GM19452 (cell line): ENCODE measurements around the gene BASP1.
A peak's percentile ranks its signal among the peaks of the same experiment; 100 is the strongest.
"Not testable (repeated sequence)": the region's sequence is repeated elsewhere in the genome, so short reads cannot be mapped to it uniquely, and the experiment has no call there.

Experiments used
- ATAC-seq: cut with Tn5 transposase; IDR thresholded peaks from one replicate; pipeline ENCODE4 v1.9.1; 2021; ENCODE audit not compliant: unreplicated experiment

Gene BASP1

DNA sequence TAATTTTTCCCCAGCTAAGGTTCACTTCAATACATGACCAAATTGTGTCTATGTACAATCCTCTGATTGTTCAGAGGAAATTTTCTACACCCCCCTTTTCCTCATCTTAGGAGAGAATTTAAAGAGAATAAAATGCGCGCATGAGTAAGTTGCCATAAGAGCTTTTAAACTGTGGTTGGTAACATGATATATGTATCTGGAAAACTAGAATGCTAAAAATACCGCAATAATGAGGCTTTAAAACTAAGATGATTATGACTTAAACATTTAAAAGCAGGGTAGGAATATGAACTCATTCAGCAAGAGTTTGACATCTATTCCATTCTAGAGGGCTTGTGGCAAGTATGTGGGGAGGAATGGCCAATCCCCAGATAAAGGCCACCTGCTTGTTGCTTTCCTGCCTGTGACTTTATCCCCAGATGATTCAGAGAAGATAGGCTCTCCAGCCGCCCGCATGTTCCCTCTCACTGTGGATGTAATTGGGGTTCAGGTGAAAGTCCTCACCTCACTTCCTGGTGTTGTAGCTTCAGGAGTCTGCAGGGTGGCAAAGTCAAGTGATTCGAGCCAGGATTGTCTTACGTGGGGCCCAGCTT is 26.5 kb upstream of the BASP1 start:
- no peak for ATAC-seq

DNA sequence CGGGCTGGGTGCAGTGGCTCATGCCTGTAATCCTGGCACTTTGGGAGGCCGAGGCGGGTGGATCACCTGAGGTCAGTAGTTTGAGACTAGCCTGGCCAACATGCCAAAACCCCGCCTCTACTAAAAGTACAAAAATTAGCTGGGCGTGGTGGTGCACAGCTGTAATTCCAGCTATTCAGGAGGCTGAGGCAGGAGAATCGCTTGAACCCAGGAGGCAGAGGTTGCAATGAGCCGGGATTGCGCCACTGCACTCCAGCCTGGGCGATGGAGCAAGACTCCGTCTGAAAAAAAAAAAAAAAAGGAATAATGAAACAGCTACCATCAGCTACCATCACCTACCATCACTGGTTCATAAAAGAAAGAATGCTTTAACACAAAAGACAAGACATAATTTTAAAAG is 25.9 kb upstream of the BASP1 start:
- not testable (repeated sequence) for ATAC-seq

DNA sequence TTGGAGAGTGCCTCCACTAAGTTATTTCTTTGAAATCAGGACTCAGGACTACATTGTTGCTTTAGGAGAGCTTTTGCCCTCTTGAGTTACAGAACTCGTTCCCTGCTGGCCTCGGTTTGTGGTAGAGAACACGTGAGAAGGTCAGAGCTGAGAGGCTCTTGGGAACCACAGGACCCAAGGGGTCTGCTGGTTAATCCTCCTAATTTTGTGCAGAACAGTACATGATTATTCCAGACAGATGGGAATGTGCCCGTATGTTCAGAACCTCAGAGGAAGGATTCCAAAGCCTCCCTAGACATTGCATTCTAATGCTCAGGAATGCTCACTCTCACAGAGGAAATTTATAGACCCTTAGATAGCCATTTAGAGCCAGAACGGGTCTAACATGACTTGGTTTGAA is 25.2 kb upstream of the BASP1 start:
- no peak for ATAC-seq

DNA sequence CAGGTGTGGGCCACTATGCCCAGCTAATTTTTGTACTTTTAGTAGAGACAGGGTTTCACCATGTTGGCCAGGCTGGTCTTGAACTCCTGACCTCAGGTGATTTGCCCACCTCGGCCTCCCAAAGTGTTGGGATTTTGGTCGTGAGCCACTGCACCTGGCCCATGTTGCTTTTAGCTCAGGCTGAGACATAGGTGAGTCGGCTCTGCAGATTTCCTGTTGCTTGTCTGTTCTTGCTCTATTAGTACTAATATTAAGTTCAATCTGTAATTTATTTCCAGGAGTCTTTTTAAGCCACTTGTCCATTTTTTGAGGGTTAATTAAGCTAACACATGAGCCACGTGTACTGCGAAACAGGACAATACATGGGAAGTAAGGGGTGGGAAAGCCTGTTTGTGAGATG is 21.4 kb upstream of the BASP1 start:
- no peak for ATAC-seq

DNA sequence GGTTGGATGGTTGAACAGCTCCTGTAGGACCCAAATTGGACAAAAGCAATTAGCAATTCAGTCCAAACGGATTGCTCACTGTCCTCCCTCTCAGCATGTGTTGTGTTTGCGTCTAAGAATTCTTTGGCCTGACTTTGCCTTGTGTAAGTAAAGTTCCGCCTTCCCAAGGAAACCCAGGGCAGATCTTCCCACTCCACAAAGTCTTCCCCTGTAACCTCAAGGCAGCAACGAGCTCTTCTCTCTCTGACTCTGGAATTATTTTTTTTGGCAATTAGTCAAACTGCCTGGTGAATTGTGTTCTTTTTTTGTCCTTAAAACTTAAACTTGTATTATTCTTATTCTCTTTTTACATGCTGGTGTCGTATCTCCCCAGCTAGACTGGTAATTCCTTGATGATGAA is 20.7 kb upstream of the BASP1 start:
- ATAC-seq = no peak

DNA sequence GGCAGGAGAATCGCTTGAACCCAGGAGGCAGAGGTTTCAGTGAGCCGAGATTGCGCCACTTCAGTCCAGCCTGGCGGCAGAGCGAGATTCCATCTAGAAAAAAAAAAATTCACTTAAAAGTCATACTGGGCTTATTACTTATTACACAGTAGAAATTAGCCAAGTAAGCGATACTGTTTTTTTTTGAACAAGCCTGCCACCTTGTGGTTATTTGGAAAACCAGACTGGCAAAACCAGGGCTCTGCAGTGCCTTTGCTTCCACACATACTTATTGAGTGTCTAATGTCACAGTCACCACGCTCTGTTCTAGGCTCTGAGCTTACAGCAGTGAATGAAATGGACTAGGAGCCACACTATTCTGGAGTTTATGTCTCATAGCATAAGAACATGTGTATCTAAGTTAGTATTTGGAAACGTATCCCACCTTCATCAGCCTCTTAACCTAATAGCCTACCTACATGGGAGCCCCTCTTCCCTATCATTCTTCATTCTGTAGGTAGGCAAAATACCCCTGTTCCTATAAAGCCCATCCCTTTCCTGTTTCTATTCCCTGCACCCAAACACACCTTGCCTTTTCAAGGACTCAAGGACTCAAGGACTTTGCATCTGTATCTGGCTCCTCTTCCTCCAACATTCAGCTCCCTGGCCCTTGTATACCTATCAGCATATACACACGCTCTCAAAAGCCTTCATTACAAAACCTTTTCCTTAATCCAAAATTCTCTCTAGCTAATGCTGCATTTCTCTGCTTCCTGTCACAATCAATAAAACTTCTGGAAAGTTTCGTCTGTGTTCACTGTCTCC is 13.9 kb upstream of the BASP1 start:
- ATAC-seq = peak; percentile 72

DNA sequence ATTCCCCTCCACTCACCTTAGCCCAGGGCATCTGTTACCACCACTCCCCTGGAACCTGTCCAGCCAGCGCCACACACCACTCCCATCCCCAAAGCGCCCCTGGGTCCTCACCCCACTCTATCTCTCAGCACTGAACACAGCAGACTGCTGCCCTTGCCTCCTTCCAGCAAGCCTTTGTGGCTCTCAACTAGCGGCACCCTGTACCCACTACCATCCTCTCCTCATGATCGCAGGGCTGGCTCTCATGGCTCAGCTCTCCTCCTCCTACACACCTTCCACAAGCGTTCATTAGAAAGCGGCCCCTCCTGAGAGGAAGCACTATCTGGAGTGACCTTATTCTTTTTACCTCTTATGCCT is 13.3 kb upstream of the BASP1 start:
- ATAC-seq = no peak

DNA sequence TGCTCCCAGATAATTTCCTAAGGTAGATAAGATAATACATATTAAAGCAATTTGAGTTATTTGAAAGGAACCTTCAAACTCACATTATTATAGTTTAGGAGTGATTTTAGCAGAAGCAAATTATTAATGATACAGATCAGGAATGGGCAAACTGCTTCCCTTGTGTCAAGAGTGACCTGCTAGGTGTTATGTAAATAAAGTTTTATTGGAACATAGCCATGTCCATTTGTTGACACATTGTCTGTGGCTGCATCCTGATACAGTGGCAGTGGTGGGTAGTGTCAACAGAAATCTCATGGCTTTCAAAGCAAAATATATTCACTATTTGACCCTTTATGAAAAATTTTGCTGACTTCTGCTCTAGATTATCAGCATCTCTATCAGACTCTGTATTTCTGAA is 11.4 kb upstream of the BASP1 start:
- no peak for ATAC-seq

DNA sequence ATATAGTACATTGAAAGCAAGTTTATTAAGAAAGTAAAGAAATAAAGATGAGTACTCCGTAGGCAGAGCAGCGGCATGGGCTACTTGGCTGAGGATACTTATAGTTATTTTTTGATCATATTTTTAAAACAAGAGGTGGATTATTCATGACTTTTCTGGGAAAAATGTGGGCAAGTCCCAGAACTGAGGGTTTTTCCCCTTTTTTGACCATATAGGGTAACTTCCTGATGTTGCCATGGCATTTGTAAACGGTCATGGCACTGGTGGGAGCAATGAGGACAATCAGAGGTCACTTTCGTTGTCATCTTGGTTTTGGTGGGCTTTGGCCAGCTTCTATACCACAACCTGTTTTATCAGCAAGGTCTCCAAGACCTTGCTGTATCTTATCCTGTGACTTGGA is 5.2 kb upstream of the BASP1 start:
- ATAC-seq = no peak

DNA sequence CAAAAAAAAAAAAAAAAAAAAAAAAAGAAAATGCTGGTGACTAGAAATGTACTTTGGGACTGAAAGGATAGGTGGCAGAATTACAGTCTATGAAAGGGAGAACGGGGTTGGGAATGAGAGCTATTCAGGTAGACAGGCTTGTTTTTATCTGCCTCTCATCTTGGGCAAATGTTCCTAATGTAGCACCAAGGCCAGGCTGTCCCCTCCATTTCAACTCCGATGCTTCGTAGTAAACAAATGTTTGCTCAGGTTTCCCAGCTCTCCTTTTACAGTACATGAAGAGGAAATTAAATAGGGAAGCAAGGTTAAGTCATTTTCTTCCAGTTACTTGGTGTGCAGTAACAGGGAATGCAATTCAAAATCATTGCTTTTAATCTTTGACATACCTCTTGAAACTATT is 4.4 kb upstream of the BASP1 start:
- ATAC-seq = no peak

DNA sequence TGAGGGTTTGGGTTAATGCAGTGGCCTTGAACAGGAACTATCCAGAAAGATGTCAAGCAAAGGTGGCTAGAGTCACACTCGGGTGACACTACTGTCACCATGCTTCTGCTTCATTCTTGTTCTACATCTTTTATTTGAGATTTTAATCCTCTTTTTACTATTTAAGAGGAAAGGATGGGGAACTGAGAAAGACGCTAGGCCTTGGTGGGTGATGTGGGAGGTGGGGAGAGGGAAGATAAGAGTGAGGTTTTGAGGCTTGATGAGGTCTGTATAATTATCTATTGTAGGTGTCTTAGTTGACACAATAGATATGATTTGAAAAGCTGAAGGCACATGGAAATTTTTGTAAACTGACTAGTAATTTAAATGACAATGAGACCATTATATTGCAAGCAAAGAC is 3.5 kb upstream of the BASP1 start:
- no peak for ATAC-seq

DNA sequence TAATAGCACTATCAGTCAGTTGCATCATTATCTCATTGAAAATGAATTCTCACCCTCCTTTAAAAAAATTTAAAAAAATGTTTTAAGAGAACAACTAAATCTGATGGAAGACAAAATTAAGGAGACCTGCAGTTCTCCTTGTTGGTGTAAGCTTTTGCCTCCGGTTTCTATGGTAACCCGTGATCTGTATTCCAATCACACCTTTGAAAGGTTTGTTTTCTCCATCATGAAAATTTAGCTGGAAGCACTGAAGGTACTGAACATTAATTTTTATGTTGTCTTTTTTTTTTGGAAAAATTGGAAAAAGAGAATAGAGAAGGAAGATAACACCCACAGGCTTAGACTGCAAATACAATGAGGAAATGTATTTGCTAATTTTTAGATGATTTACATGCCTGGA is 2.5 kb upstream of the BASP1 start:
- ATAC-seq = no peak

DNA sequence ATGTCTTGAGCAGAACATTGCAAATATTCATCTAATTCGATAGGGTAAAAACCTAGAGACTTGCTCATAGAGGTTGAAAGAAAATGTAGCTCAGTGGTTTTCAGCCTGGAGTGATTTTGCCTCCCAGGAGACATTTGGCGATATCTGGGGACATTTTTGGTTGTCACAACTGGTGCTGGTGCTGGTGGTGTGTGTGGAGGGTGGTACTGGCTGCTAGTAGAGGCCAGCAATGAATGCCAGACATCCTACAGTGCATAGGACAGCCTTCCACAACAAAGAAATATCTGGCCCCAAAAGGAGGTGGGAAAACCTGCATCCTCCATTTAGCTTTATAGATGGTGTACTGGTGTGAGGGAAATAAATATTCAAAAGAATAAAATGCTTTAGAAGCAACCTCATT is 2.1 kb upstream of the BASP1 start:
- ATAC-seq = no peak

DNA sequence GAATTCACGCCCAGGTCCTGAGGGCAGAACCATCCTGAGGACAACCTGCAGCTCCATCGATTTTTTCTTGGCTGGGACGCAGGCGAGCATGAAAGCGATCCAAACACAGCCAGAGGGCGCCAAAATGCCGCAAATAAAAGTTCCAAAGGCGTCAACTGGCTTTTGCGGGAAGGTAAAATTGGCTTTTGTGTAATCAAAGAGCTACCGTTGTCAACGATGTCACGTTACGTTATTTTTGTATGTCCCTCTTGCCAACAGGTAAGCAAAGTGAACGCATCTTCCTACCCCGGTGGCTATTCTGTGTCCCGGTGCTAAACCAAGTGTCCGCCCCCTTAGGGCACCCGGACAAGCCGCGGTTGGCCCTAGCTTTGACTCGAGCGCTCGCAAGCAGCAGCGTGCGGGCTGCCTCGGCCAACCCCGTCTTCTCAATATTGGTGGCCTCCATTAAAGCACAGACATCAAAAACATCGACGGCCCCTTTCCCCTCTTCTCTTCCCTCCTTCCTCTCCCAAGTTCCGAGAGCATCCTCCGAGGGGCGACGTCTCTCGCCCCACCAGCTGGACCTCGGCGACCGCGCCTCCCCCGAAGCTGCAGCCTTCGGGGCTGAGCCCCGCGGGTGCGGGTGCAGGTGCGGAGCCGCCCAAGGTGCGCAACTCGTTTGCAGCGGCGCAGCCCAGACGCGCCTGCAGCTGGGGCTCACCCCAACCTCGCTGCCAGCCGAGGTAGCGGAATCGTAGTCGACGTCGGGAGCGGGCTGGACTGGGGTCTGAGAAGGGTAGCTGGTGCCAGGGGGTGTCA is 1.1 kb upstream of the BASP1 start:
- ATAC-seq = peak; percentile 49

DNA sequence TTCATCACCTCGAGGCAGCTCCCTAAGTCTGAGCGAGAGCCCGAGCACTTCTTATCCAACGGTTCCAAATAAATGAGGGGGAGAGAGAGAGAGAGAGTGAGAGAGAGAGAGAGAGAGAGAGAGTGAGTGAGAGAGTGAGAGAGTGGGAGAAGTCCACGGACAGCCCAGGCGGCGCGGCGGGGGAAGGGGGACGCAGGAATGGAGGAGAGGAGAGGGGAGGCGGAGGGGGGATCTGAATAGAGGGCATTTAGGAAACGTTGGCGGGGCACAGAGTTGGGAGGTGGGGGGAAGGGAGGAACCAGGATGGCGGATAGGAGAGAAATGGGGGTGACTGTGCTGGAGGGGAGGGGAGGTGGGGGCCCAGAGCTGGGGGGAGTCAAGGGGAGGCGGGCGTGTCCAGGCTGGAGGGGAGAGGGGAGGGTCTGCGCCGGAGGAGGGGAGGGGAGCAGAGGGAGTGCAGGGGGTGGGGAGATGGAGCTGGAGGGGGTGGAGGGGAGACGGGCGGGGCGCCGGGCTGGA is 398 bp upstream of the BASP1 start:
- no peak for ATAC-seq

DNA sequence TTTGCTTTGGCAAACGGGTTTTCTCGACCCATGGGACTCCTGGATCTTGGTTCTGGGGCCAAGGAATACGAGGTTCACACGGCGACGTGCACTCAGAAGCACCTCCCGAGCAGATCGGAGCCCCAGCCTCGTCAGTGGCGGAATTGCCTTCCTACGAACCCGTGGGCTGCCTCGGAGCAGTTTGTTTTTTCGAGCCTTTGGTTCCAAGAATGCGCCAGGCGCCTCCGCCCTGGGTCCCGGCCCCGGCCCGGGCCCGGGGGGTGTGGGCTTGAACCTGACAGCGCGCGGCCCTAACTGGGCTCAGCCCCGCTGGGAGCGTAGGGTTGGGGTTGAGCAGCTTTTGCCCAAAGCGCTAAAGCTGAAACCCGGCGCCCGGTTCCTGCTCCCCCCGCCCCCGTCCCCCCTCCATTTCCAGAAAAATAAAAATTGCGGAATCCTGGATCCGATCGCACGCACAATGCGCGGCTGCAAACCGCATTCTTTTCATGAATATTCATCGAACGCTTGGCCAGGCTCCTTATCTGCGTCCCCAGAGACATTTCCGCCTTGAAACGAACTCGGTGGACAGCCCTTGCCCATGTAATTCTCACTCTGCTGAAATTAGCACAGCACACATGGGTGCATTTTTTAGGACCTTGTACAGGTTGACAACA is 1.0 kb downstream of the BASP1 start:
- ATAC-seq = peak; percentile 27

DNA sequence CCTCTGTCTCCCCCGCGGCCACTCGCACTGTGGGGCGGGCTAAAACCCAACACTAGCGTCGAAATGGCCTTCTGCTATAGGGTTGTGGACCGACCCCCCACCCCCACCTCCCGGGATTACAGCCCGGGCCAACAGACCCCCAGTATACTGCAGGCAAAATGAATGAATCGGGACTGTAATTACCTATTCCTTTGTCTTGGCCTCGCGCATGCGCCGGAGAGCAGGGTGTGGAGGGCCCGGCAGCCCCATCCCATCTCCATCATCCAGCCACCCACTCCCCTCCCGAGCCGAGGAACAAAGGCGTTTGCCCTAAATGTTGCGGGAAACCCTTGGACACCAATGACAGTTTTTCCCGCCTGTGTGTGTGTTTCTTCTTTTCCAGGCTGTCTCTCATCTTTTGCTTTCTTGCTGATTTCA is 1.6 kb downstream of the BASP1 start:
- ATAC-seq = peak; percentile 9

DNA sequence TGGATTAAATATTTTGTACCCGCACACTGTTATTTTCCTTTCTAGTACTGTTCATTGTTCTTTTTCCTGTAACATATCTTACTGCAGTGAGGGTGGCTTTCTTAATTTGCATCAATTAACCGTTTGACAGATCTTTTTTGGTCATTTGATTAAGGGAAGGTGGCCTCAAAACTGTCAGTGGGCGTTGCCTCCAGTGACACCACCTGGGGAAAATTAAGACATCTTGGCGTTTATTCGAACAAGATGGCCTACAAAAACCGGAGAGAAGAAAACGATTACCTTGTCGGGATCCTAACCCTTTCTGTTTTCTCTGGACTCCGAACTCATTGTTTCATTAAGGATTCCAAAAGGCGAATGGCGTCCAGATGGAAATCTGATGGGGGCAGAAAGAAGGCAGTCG is 2.0 kb downstream of the BASP1 start:
- no peak for ATAC-seq

DNA sequence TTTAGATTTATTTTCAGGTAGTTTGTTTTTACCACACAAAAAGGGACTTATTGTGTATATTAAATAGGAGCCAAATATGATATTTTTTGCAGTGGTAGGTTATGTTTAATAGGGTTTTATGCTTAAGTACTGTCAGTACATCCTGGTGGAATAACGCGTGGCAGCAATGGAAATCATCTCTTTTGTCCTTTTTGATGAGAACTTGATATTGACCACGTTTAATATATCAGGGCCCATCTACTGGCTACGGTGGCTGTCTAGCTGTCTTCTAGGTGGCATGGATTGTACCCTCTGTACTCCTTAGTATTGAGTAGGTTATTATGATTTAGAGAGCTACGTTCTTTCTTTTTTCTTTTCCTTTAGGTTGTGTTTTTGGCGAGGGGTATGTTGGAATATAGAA is 2.6 kb downstream of the BASP1 start:
- no peak for ATAC-seq

DNA sequence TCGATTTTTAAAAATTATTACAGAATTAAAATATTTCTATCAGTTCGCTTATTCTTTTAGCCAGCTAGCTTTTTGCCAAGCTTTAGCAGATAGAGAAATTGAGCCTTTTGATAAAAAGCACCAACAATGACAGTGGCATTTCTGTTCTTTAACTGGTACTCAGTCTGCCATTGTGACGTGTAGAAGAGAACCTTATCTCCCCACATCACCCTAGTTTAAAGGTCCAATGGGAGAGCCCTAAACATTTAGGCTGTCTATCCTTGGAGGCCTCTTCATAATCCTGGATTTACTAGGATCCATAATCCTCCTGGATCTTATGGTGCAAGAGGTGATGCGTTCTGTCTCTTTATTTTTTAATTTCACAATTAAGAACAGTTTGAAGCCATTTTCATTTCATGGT is 3.0 kb downstream of the BASP1 start:
- ATAC-seq = no peak

DNA sequence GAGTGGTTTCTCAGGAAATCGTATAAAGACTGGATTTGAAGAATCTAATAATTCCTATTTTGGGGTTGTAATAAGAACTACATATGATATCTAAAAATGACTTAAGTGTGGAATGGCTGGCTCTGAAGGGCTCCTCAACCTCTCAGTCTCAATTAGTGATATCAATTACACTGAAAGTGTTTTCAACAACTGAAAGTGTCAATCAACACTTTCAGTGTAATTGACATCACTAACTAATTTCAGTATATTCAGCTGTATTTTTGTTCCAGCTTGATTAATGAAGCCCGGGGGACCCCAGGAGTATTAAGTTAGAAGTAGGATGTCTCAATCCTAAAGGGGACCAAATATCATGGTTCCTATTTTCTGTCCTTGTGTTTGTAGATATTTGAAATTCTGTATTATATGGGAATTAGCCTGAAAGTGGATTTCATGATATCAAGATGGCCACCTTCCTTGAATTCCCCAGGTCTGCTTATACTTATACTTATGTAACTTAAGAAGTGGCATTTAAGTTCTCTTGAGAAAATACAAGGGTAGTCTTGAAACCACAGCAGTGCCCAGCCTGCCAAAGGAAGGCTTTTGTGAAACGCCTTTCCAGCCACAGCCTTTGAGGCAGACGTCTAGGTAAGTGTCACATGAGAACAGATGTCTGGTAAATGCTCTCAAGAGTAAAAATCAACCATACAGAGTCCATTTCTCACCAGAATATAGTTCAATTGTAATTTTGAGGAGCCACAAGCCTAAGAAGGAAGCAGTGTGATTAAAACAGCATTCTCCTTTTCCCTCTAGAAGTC is 4.6 kb downstream of the BASP1 start:
- no peak for ATAC-seq
